H1 (cell line): Measurements from ENCODE around the gene SYT13. TPM values are rescaled to one million over a fixed set of nuclear protein-coding genes. Genes with fewer than 3 reads are reported as not detected.

Source experiments
- CTCF ChIA-PET: fragments of 300-600 bp; sonication (Branson Sonifier 250); formaldehyde crosslinking; loops from one replicate; lab custom pipeline; 2021; ENCODE audit not compliant: partially characterized antibody; lab: Charles Lee
- POLR2A ChIA-PET: fragments of 300-600 bp; sonication (Branson Sonifier 250); formaldehyde crosslinking; loops from one replicate; lab custom pipeline; 2021; ENCODE audit warnings: inconsistent platforms; ENCODE audit not compliant: partially characterized antibody; lab: Charles Lee
- DNase-seq, 2 experiments: peaks; one replicate each; pipeline versions ENCODE4 v3.0.0 to v3.0.0-alpha.2; 2010 to 2022; ENCODE audit warnings: low spot score in 2 of 2, low read depth in 1 of 2, mixed read lengths in 1 of 2
- FAIRE-seq: peaks from 2 replicates; lab custom pipeline; 2011; peaks lifted over from hg19 to GRCh38; lab: Jason Lieb, UNC
- H2AFZ ChIP-seq: 2 replicates; pipeline ENCODE4 v1.8.1; 2012; ENCODE audit warnings: low read length, inconsistent platforms
- H2AK5ac ChIP-seq: 2 replicates; pipeline ENCODE4 v1.6.1; 2013; ENCODE audit warnings: low read depth, low read length
- H2BK120ac ChIP-seq: replicated peaks from 2 replicates; pipeline ENCODE3; 2013; ENCODE audit warnings: low read depth, low read length, inconsistent platforms
- H2BK12ac ChIP-seq: 2 replicates; pipeline ENCODE4 v1.6.1; 2013; ENCODE audit warnings: low read depth, low read length
- H2BK15ac ChIP-seq: 2 replicates; pipeline ENCODE4 v1.6.1; 2013; ENCODE audit warnings: low read length
- H2BK20ac ChIP-seq: 2 replicates; pipeline ENCODE4 v1.6.1; 2013; ENCODE audit warnings: low read length
- H2BK5ac ChIP-seq: 2 replicates; pipeline ENCODE4 v1.6.1; 2013; ENCODE audit warnings: low read depth, low read length
- H3K14ac ChIP-seq: 2 replicates; pipeline ENCODE4 v1.6.1; 2013; ENCODE audit warnings: inconsistent platforms; ENCODE audit not compliant: insufficient read length
- H3K18ac ChIP-seq: 2 replicates; pipeline ENCODE4 v1.6.1; 2013; ENCODE audit warnings: low read length; ENCODE audit errors: extremely low read depth
- H3K23ac ChIP-seq: 2 replicates; pipeline ENCODE4 v1.6.1; 2013; ENCODE audit warnings: inconsistent platforms; ENCODE audit not compliant: insufficient read length
- H3K23me2 ChIP-seq: 2 replicates; pipeline ENCODE4 v1.6.1; 2013; ENCODE audit warnings: low read depth, low read length
- H3K27ac ChIP-seq: 2 replicates; pipeline ENCODE4 v1.6.1; 2011; ENCODE audit warnings: low read depth, low read length, inconsistent platforms
- H3K27me3 ChIP-seq, 4 experiments: replicated peaks in 1 of 4; 1 replicate in 1 of 4; 2 replicates in 3 of 4; pipeline versions ENCODE4 v1.6.1 to v1.8.1; 2011 to 2013; ENCODE audit warnings: low read length in 3 of 4, mild to moderate bottlenecking in 3 of 4, inconsistent platforms in 2 of 4, mixed read lengths in 2 of 4, moderate library complexity in 1 of 4; ENCODE audit not compliant: control insufficient read depth in 3 of 4, insufficient read depth in 3 of 4; ENCODE audit errors: extremely low read depth in 1 of 4
- H3K36me3 ChIP-seq, 4 experiments: 2 replicates each; pipeline versions ENCODE4 v1.6.1 to v1.8.1; 2011 to 2013; ENCODE audit warnings: mild to moderate bottlenecking in 4 of 4, low read length in 3 of 4, moderate library complexity in 2 of 4, control low read depth in 1 of 4, inconsistent platforms in 1 of 4; ENCODE audit not compliant: insufficient read depth in 4 of 4, control insufficient read depth in 2 of 4
- H3K4ac ChIP-seq: replicated peaks from 2 replicates; pipeline ENCODE3; 2013; ENCODE audit warnings: low read length, low read depth, mixed read lengths, inconsistent platforms; ENCODE audit not compliant: insufficient read length
- H3K4me1 ChIP-seq, 4 experiments: replicated peaks in 1 of 4; 1 replicate in 1 of 4; 2 replicates in 3 of 4; pipeline versions ENCODE4 v1.6.1 to v1.8.1; 2011 to 2013; ENCODE audit warnings: low read length in 3 of 4, inconsistent platforms in 2 of 4, mixed read lengths in 1 of 4; ENCODE audit not compliant: insufficient read depth in 4 of 4, control insufficient read depth in 3 of 4
- H3K4me2 ChIP-seq, 2 experiments: 2 replicates each; pipeline versions ENCODE4 v1.6.1 to v1.8.1; 2011 to 2013; ENCODE audit warnings: low read depth in 2 of 2, low read length in 2 of 2, control low read depth in 1 of 2, inconsistent platforms in 1 of 2, mild to moderate bottlenecking in 1 of 2; ENCODE audit not compliant: insufficient read depth in 1 of 2
- H3K4me3 ChIP-seq, 4 experiments: fragments of 200-600, 300-600 bp in 1 of 4; sonication (generic), shearing (Covaris generic), sonication (Bioruptor Twin) in 1 of 4; 2 replicates each; pipeline versions ENCODE4 v1.5.1 to v1.8.1; 2011 to 2016; ENCODE audit warnings: low read length in 4 of 4, low read depth in 3 of 4, control low read depth in 2 of 4, inconsistent platforms in 2 of 4, mild to moderate bottlenecking in 2 of 4, mixed read lengths in 1 of 4, moderate library complexity in 1 of 4; ENCODE audit not compliant: insufficient read depth in 2 of 4; ENCODE audit errors: extremely low read depth in 1 of 4
- H3K56ac ChIP-seq: replicated peaks from 2 replicates; pipeline ENCODE3; 2013; ENCODE audit warnings: low read depth, mild to moderate bottlenecking, mixed read lengths, low read length, inconsistent platforms; ENCODE audit not compliant: insufficient read length
- H3K79me1 ChIP-seq: 2 replicates; pipeline ENCODE4 v1.6.1; 2013; ENCODE audit warnings: low read depth, low read length, control low read depth
- H3K79me2 ChIP-seq, 2 experiments: 2 replicates each; pipeline versions ENCODE4 v1.6.1 to v1.8.1; 2012 to 2013; ENCODE audit warnings: low read length in 2 of 2, mild to moderate bottlenecking in 2 of 2, inconsistent platforms in 1 of 2; ENCODE audit not compliant: insufficient read depth in 2 of 2, control insufficient read depth in 1 of 2
- H3K9ac ChIP-seq, 4 experiments: replicated peaks in 1 of 4; 1 replicate in 1 of 4; 2 replicates in 3 of 4; pipeline versions ENCODE4 v1.6.1 to v1.8.1; 2011 to 2013; ENCODE audit warnings: low read depth in 3 of 4, low read length in 3 of 4, control low read depth in 2 of 4, mild to moderate bottlenecking in 2 of 4, moderate library complexity in 2 of 4, inconsistent platforms in 1 of 4; ENCODE audit errors: extremely low read depth in 1 of 4
- H3K9me3 ChIP-seq, 2 experiments: 2 replicates each; pipeline versions ENCODE4 v1.6.1 to v1.8.1; 2012 to 2013; ENCODE audit warnings: mild to moderate bottlenecking in 2 of 2, moderate library complexity in 2 of 2, control low read depth in 1 of 2, inconsistent platforms in 1 of 2, low read depth in 1 of 2, low read length in 1 of 2, mixed read lengths in 1 of 2; ENCODE audit not compliant: insufficient read depth in 2 of 2
- H4K20me1 ChIP-seq, 2 experiments: replicated peaks in 1 of 2; 2 replicates each; pipeline versions ENCODE3 to v1.8.1; 2011 to 2013; ENCODE audit warnings: inconsistent platforms in 2 of 2, low read length in 2 of 2, mild to moderate bottlenecking in 1 of 2; ENCODE audit not compliant: insufficient read depth in 2 of 2, control insufficient read depth in 1 of 2
- H4K5ac ChIP-seq: 2 replicates; pipeline ENCODE4 v1.6.1; 2013; ENCODE audit warnings: low read length, low read depth, mixed read lengths, inconsistent platforms; ENCODE audit not compliant: insufficient read length
- H4K8ac ChIP-seq: 2 replicates; pipeline ENCODE4 v1.8.0; 2013; ENCODE audit warnings: mild to moderate bottlenecking, moderate library complexity, low read length, inconsistent platforms; ENCODE audit not compliant: insufficient read depth; ENCODE audit errors: extremely low read depth
- H4K91ac ChIP-seq: replicated peaks from 2 replicates; pipeline ENCODE3; 2013; ENCODE audit warnings: low read length, mixed read lengths, inconsistent platforms; ENCODE audit not compliant: insufficient read length
- BRCA1 ChIP-seq: IDR thresholded peaks from 2 replicates; pipeline ENCODE4 v1.6.1; 2012; ENCODE audit warnings: low read depth, low read length, improper control_type of control experiment
- CREB1 ChIP-seq: IDR thresholded peaks from 2 replicates; pipeline ENCODE4 v1.6.1; 2012; ENCODE audit warnings: inconsistent platforms
- USF2 ChIP-seq: IDR thresholded peaks from 2 replicates; pipeline ENCODE4 v1.6.1; 2011; ENCODE audit warnings: low read length, improper control_type of control experiment
- ZNF274 ChIP-seq: IDR thresholded peaks from 2 replicates; pipeline ENCODE4 v1.7.0; 2012; ENCODE audit warnings: low read length, borderline replicate concordance; ENCODE audit errors: extremely low read depth
- WGBS, 2 experiments: shearing (Covaris generic) in 1 of 2; methylation state at CpG; one replicate each; pipeline versions ENCODE4 v1.1.6 to v1.1.7; 2013 to 2015; ENCODE audit warnings: low lambda C conversion rate in 2 of 2, mixed read lengths in 2 of 2, inconsistent platforms in 1 of 2, low coverage in 1 of 2, missing lambda C conversion rate in 1 of 2; ENCODE audit not compliant: insufficient replicate concordance in 2 of 2, insufficient coverage in 1 of 2, insufficient read length in 1 of 2; ENCODE audit errors: extremely low coverage in 1 of 2, missing lambda C conversion rate in 1 of 2; 5-methylcytosine and 5-hydroxymethylcytosine counted together
- polyA plus RNA-seq, 7 experiments: library from polyadenylated mRNA; depleted of rRNA in 3 of 7; stranded (reverse) in 5 of 7; unstranded in 2 of 7; fragments of >200 nt in 5 of 7; fragments of 200-250 nt in 2 of 7; gene quantifications; 1 replicate in 5 of 7; 2 replicates in 1 of 7; 4 replicates in 1 of 7; pipeline versions ENCODE4 v1.2.1 to v1.2.3, GENCODE V29; 2011 to 2013; ENCODE audit warnings: missing spikeins in 2 of 7, mixed read lengths in 2 of 7
- total RNA-seq: library from RNA; stranded (reverse); fragmentation: NEBNext Ultra II Directional; extraction: Animal tissue kit (Norgen Biotek cat#: 25700); gene quantifications from 2 replicates; pipeline ENCODE4 v1.2.1, GENCODE V29; 2021
- TF ChIP-seq, protein P1 (sequence below), 3 experiments: IDR thresholded peaks; 1 replicate in 2 of 3; 2 replicates in 1 of 3; pipeline versions ENCODE4 v1.5.1 to v1.6.1; 2011; ENCODE audit warnings: low read length in 3 of 3, mild to moderate bottlenecking in 3 of 3, inconsistent platforms in 2 of 3, low read depth in 1 of 3, moderate library complexity in 1 of 3; ENCODE audit not compliant: insufficient read depth in 1 of 3; ENCODE audit errors: control extremely low read depth in 1 of 3

SYT13 gene
- total and polyA plus RNA-seq, 2 of the 8 experiments (the other 6 are each of a cell fraction or from before 2014, with no cell fraction given) = 4.8 to 13.2 TPM

DNA sequence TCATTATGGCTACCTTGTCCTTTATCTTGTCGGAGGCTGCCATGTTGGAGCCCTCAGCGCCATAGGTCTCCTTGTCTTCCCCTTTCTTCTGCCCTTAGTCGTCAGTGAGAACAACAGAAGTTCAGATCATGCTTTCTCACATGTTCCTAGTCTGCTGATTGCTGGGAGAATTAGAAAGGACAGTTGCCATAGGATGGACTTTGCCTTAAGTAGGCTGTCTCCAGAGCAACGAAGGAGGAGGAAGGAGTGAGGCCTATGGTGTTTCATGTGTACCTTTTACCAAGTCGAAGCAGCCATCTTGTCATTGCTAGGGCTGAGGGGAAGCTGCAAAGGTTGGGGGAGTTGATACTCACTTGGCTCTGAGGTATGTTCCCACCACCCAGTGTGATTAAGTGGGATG is 62.6 kb downstream of the SYT13 start:
- FAIRE-seq = no peak
- WGBS, 2 experiments = 82% methylated on average over 5 of the region's 5 CpGs; no CpG with 5 or more reads in 1 of the 2 experiments
- CTCF ChIA-PET = interaction anchor here (2.6 to 10.0 kb wide), 2 partner anchors 11 to 12 kb away, joined by 13 to 61 read pairs; no protein-coding TSS in a partner anchor

More for the DNA sequence above, 62.6 kb downstream of the SYT13 start:
- H2AFZ ChIP-seq = no peak overlapping the region
- H3K36me3 ChIP-seq = peaks cover 0 to 10% (median 4%) of the 10 kb centered on the region in 4 experiments; a peak in 3 of 8 replicates
- H4K20me1 ChIP-seq = peaks cover 0 to 2% of the 10 kb centered on the region in 2 experiments
- H3K79me2 ChIP-seq = no peaks in the 10 kb centered on the region
- H2BK12ac ChIP-seq = no peak overlapping the region
- no peak overlapping the region for H4K8ac ChIP-seq
- no peak overlapping the region for H3K27ac ChIP-seq
- no peaks in the 10 kb centered on the region; a peak in 1 of 7 replicates for H3K4me1 ChIP-seq
- no peaks in the 10 kb centered on the region for H3K79me1 ChIP-seq
- no peak overlapping the region for H4K91ac ChIP-seq
- H3K14ac ChIP-seq = no peak overlapping the region
- POLR2A ChIA-PET = no interaction called here
- H3K4ac ChIP-seq = no peak overlapping the region
- no peak overlapping the region for H3K56ac ChIP-seq
- TF ChIP-seq, protein P1, sequence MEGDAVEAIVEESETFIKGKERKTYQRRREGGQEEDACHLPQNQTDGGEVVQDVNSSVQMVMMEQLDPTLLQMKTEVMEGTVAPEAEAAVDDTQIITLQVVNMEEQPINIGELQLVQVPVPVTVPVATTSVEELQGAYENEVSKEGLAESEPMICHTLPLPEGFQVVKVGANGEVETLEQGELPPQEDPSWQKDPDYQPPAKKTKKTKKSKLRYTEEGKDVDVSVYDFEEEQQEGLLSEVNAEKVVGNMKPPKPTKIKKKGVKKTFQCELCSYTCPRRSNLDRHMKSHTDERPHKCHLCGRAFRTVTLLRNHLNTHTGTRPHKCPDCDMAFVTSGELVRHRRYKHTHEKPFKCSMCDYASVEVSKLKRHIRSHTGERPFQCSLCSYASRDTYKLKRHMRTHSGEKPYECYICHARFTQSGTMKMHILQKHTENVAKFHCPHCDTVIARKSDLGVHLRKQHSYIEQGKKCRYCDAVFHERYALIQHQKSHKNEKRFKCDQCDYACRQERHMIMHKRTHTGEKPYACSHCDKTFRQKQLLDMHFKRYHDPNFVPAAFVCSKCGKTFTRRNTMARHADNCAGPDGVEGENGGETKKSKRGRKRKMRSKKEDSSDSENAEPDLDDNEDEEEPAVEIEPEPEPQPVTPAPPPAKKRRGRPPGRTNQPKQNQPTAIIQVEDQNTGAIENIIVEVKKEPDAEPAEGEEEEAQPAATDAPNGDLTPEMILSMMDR (IDR thresholded peaks at IDR 0.05; ENCODE audit: control extremely low read depth in 1 of 3, insufficient read depth in 1 of 3, low read depth in 1 of 3, low read length in 3 of 3) = no peak
- TF ChIP-seq BRCA1 = no peak
- TF ChIP-seq USF2 = no peak
- TF ChIP-seq ZNF274 = no peak
- TF ChIP-seq CREB1 = no peak
- no peak overlapping the region for H3K9ac ChIP-seq
- H2BK20ac ChIP-seq = no peak overlapping the region
- no peak overlapping the region for H3K4me2 ChIP-seq
- no peaks in the 10 kb centered on the region for H3K23me2 ChIP-seq
- no peak overlapping the region for H2BK15ac ChIP-seq
- H3K4me3 ChIP-seq = no peak overlapping the region
- H2BK5ac ChIP-seq = no peak overlapping the region
- H2AK5ac ChIP-seq = no peak overlapping the region
- H3K18ac ChIP-seq = no peak overlapping the region
- no peak overlapping the region for H4K5ac ChIP-seq
- H3K9me3 ChIP-seq = no peaks in the 10 kb centered on the region
- no peak overlapping the region for H3K23ac ChIP-seq
- H3K27me3 ChIP-seq = no peaks in the 10 kb centered on the region; a peak in 1 of 7 replicates
- H2BK120ac ChIP-seq = no peak overlapping the region
- no peak for DNase-seq
